Raji (cell line): ENCODE data around the gene NAT9.

Experiments used
- POLR2A ChIP-seq: IDR thresholded peaks from 2 replicates; pipeline ENCODE4 v1.6.1; 2011; ENCODE audit warnings: low read depth, low read length, control low read depth; ENCODE audit not compliant: insufficient read depth

Gene NAT9

GRCh38 chr17:74763565-74764387 lies 12.4 kb downstream of the NAT9 start:
- no peak for TF ChIP-seq POLR2A

GRCh38 chr17:74761931-74762330 lies 14.2 kb downstream of the NAT9 start:
- no peak for TF ChIP-seq POLR2A

GRCh38 chr17:74761419-74761818 lies 14.7 kb downstream of the NAT9 start:
- TF ChIP-seq POLR2A: no peak

- no peak for TF ChIP-seq POLR2A
Measured at GRCh38 chr17:74760404-74761105, 15.6 kb downstream of the NAT9 start.

GRCh38 chr17:74759941-74760340 lies 16.2 kb downstream of the NAT9 start:
- TF ChIP-seq POLR2A: no peak

- TF ChIP-seq POLR2A: no peak
Measured at GRCh38 chr17:74759243-74759801, 16.8 kb downstream of the NAT9 start.

GRCh38 chr17:74758848-74759168 lies 17.3 kb downstream of the NAT9 start:
- no peak for TF ChIP-seq POLR2A

- no peak for TF ChIP-seq POLR2A
Measured at GRCh38 chr17:74757931-74758847, 18.0 kb downstream of the NAT9 start.

GRCh38 chr17:74757502-74757901 lies 18.6 kb downstream of the NAT9 start:
- TF ChIP-seq POLR2A: no peak

- no peak for TF ChIP-seq POLR2A
Measured at GRCh38 chr17:74756891-74757290, 19.3 kb downstream of the NAT9 start.

GRCh38 chr17:74755533-74755932 lies 20.6 kb downstream of the NAT9 start:
- no peak for TF ChIP-seq POLR2A

- no peak for TF ChIP-seq POLR2A
Measured at GRCh38 chr17:74754832-74755231, 21.3 kb downstream of the NAT9 start.

- no peak for TF ChIP-seq POLR2A
Measured at GRCh38 chr17:74752822-74753401, 23.2 kb downstream of the NAT9 start.

GRCh38 chr17:74752415-74752814 lies 23.7 kb downstream of the NAT9 start:
- no peak for TF ChIP-seq POLR2A
